Activated CD8-positive, alpha-beta T cell treated with anti-CD3 and anti-CD28 coated beads for 36 hours (primary cell): ENCODE results near the gene COL21A1. TPM values are rescaled to one million over a fixed set of nuclear protein-coding genes. Genes with fewer than 3 reads are reported as not detected.

Experiments
- ATAC-seq: fragments of 200-7000 bp; cut with Tn5 transposase; one replicate; pipeline ENCODE4 v1.10.0; 2021; ENCODE audit warnings: mild to moderate bottlenecking, moderate library complexity
- CTCF ChIA-PET: fragments of 350-600 bp; sonication (Branson Sonifier 250); formaldehyde crosslinking; loops from one replicate; lab custom pipeline; 2021; ENCODE audit warnings: antibody characterized with exemption; lab: Charles Lee
- POLR2A ChIA-PET: fragments of 350-600 bp; sonication (Branson Sonifier 250); formaldehyde crosslinking; loops from one replicate; lab custom pipeline; 2021; ENCODE audit warnings: antibody characterized with exemption; lab: Charles Lee
- DNase-seq: peaks from one replicate; pipeline ENCODE4 v3.0.0-alpha.2; 2020
- H3K27ac Mint-ChIP-seq: one replicate; pipeline ENCODE4 v1.8.0; 2021; ENCODE audit warnings: mild to moderate bottlenecking, mixed read lengths
- H3K27me3 Mint-ChIP-seq: one replicate; pipeline ENCODE4 v1.8.0; 2021; ENCODE audit warnings: mixed read lengths
- H3K36me3 Mint-ChIP-seq: one replicate; pipeline ENCODE4 v1.8.0; 2021; ENCODE audit warnings: low read depth, mixed read lengths
- H3K4me1 Mint-ChIP-seq: one replicate; pipeline ENCODE4 v1.8.0; 2021; ENCODE audit warnings: low read depth, mixed read lengths
- H3K4me3 Mint-ChIP-seq: one replicate; pipeline ENCODE4 v1.8.0; 2021; ENCODE audit warnings: mild to moderate bottlenecking, moderate library complexity, mixed read lengths
- H3K9me3 Mint-ChIP-seq: one replicate; pipeline ENCODE4 v1.8.0; 2021; ENCODE audit warnings: mixed read lengths
- CTCF ChIP-seq: fragments of 200-600 bp; IDR thresholded peaks from one replicate; pipeline ENCODE4 v1.8.0; 2022; ENCODE audit warnings: antibody characterized with exemption, mild to moderate bottlenecking
- intact Hi-C: fragments of 100-400 bp; cut with micrococcal nuclease; formaldehyde crosslinking; loops from one replicate; pipeline ENCODE4 v1.10.0; 2022
- total RNA-seq, 2 experiments: library from RNA; stranded (reverse); gene quantifications; one replicate each; pipeline ENCODE4 v1.2.3, GENCODE V29; 2021

Gene COL21A1
- total RNA-seq, 2 experiments from 2014 or later: not detected

GRCh38 chr6:56193846-56194245, 53.5 kb downstream of the COL21A1 start:
- intact Hi-C loops: no loop called here
- no peak overlapping the region for H3K4me3 Mint-ChIP-seq
- H3K36me3 Mint-ChIP-seq: no peaks in the 10 kb centered on the region
- peaks cover 25% of the 10 kb centered on the region for H3K9me3 Mint-ChIP-seq
- no peak overlapping the region for H3K27ac Mint-ChIP-seq
- CTCF ChIA-PET: no interaction called here
- POLR2A ChIA-PET: no interaction called here
- no peaks in the 10 kb centered on the region for H3K27me3 Mint-ChIP-seq
- DNase-seq: no peak
- no peak for TF ChIP-seq CTCF
- no peaks in the 10 kb centered on the region for H3K4me1 Mint-ChIP-seq
- ATAC-seq: no peak

- CTCF ChIA-PET: no interaction called here
- intact Hi-C loops: loop anchor here (10.0 kb wide), 1 partner anchor 56 kb away; the partner anchor contains the start of gene COL21A1
- Mint-ChIP-seq H3K27me3 (no peaks in the 10 kb centered on the region), H3K4me3 (no peak overlapping the region), H3K4me1 (no peaks in the 10 kb centered on the region), H3K27ac (no peak overlapping the region), H3K36me3 (no peaks in the 10 kb centered on the region), H3K9me3 (peaks cover 22% of the 10 kb centered on the region)
- POLR2A ChIA-PET: no interaction called here
- ATAC-seq: no peak
- no peak for TF ChIP-seq CTCF
- no peak for DNase-seq
Observed at GRCh38 chr6:56188429-56188828, 59.0 kb downstream of the COL21A1 start.

- POLR2A ChIA-PET: no interaction called here
- Mint-ChIP-seq H3K9me3 (peaks cover 22% of the 10 kb centered on the region), H3K4me3 (no peak overlapping the region), H3K4me1 (no peaks in the 10 kb centered on the region), H3K27ac (no peak overlapping the region), H3K27me3 (no peaks in the 10 kb centered on the region), H3K36me3 (no peaks in the 10 kb centered on the region)
- DNase-seq (no peak), ATAC-seq (no peak)
- TF ChIP-seq CTCF: no peak
- intact Hi-C loops: loop anchor here (10.0 kb wide), 1 partner anchor 57 kb away; the partner anchor contains the start of gene COL21A1
- CTCF ChIA-PET: no interaction called here
Observed at GRCh38 chr6:56187686-56188085, 59.7 kb downstream of the COL21A1 start.

GRCh38 chr6:56176741-56177140, 70.6 kb downstream of the COL21A1 start:
- intact Hi-C loops: no loop called here
- Mint-ChIP-seq H3K36me3 (no peaks in the 10 kb centered on the region), H3K27ac (no peak overlapping the region), H3K27me3 (no peaks in the 10 kb centered on the region), H3K4me1 (no peaks in the 10 kb centered on the region), H3K9me3 (peaks cover 18% of the 10 kb centered on the region), H3K4me3 (no peak overlapping the region)
- CTCF ChIA-PET: no interaction called here
- ATAC-seq: no peak
- DNase-seq: no peak
- TF ChIP-seq CTCF: no peak
- POLR2A ChIA-PET: no interaction called here

- H3K27ac Mint-ChIP-seq: no peak overlapping the region
Observed at GRCh38 chr6:56173228-56173627, 74.2 kb downstream of the COL21A1 start.

More at GRCh38 chr6:56173228-56173627, 74.2 kb downstream of the COL21A1 start:
- ChIA-PET CTCF (no interaction called here), POLR2A (no interaction called here)
- ATAC-seq: no peak
- no peaks in the 10 kb centered on the region for H3K4me1 Mint-ChIP-seq
- intact Hi-C loops: no loop called here
- H3K4me3 Mint-ChIP-seq: no peak overlapping the region
- DNase-seq: no peak
- TF ChIP-seq CTCF: no peak
- peaks cover 30% of the 10 kb centered on the region for H3K9me3 Mint-ChIP-seq
- no peaks in the 10 kb centered on the region for H3K36me3 Mint-ChIP-seq
- H3K27me3 Mint-ChIP-seq: no peaks in the 10 kb centered on the region
